HG02938 (cell line): Measurements from ENCODE around the gene UNC79.

Source experiments
- ATAC-seq: cut with Tn5 transposase; IDR thresholded peaks from one replicate; pipeline ENCODE4 v1.9.1; 2021; ENCODE audit warnings: mild to moderate bottlenecking, moderate library complexity; ENCODE audit not compliant: unreplicated experiment

The UNC79 gene

DNA sequence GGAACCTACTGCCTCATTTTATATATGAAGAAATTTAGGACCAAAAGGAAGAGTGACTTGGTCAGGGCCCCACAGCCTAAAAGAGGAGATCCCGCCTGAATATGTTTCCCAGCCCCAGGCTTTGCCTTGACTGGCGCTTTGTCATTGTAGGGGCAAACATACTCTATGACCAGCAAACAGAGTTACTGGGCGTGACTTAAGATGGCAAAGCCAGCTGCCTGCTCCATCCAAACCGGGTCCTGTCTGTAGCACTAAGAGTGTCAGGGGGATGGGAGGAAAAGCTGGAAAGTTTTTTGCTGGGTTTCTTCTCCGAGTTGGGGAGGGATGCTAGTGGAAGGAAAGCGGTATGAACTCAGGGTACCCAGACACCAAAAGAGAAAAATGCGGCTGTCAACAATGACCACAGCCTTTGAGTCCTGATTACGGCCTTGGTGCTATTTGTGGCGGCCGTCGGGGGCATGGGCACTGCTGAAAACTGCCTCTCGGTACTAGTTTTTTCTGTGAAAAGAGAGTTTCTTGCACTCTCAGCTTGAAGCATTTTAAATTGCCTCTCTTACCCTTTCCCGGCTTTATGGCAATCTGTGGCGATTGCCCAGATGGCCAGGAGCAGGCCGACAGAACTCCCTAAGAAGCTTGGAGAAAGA, 274.9 kb downstream of the UNC79 start:
- ATAC-seq, result no peak

DNA sequence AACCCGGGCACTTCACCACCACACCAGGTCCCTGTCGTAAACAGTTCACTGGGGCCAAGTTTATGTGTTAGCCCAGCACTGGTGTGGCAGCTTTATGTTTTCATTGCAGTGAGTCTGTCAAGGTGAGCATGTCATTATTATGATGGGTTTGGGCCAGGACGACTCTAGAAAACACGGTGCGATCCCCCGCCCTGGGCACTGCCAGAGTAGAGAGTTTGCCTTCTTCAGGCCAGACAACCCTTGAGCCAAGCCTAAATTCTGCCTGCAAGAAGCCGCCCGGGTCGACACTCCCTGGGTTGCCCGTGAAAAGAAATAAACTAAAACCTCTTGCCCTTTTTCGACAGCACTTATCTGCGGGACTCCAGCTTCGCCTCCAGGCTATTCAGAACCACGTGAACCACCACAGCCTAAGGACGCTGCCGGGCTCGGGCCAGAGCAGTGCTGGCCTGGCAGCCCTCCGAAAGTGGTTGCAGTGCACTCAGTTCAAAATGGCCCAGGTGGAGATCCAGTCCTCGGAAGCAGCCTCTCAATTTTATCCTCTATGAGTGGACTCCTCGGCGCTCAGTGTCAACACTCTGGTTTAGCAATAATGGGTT, 275.7 kb downstream of the UNC79 start:
- no peak for ATAC-seq

DNA sequence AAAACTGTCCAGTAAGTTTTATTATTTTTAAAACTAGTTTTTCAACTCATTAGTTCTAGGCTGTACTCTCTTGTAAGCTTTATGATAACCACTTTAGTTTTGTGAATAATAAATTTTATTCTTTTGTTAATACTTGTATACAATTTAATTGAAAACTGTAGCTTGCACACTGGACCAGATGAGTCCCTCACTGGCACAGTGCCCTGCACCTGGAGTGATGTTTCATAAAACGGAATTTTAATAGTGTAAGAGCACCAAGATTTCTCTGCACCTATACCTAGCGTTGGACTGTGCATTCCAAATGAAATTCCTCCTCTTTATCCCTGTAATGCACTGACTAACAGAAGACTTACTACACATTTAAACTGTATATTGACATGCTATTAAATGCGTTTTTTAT, 276.7 kb downstream of the UNC79 start:
- ATAC-seq, result no peak

DNA sequence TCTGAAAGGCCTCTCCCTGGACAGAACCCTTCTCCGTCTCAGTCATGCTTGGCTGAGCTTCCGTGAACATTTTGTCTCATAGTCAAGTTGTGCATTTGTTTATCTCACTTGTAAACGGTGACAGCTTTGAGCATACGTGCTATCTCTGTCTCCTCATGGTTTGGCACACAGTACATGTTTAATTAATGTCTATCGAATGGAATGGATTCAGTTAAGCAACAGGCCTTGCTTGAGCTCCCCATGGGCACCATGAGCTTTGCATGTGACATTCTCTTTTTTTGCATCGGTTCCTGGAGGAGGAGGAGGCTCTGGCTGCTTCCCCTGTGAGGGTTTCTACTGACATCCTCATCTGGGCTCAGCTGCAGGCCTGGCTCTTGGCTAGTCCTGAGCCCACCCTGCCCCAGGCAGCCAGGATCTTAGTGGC, 277.6 kb downstream of the UNC79 start:
- ATAC-seq, result no peak

DNA sequence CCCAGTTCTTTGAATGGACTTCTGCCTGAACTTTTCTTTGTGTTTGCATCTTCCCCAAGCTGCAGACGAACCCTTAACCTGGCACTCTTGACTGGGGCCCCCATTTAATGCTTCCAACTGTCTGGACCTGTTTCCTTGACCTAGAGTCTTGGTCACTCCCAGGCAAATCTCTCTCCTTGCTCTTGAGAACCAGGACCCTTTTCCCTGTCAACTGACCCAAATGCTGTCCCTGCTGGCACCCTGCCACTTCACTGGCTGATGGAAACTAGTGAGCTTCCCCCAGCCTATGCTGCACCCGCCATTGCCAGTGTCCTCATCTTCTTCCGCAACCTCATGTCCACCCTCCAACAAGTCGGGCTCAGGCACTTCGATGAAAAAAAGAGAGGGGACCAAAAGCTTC, 278.1 kb downstream of the UNC79 start:
- no peak for ATAC-seq

DNA sequence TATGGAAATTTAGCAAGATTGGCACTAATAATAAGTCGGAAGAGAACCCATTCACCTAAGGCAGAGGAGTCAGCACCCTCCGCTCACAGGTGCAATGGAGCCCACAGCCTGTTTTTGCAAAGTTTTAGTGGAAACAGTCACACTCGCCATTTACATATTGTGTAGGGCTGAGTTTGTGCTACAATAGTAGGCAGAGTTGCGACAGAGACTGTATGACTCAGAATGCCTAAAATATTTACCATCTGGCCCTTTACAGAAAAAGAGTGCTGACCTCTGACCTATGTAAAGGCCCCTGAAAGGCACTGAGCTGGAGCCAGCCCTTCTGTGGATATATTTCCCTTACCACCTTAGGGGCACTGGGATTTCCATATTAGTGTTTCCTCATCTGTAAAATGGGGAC, 278.5 kb downstream of the UNC79 start:
- ATAC-seq, result no peak

DNA sequence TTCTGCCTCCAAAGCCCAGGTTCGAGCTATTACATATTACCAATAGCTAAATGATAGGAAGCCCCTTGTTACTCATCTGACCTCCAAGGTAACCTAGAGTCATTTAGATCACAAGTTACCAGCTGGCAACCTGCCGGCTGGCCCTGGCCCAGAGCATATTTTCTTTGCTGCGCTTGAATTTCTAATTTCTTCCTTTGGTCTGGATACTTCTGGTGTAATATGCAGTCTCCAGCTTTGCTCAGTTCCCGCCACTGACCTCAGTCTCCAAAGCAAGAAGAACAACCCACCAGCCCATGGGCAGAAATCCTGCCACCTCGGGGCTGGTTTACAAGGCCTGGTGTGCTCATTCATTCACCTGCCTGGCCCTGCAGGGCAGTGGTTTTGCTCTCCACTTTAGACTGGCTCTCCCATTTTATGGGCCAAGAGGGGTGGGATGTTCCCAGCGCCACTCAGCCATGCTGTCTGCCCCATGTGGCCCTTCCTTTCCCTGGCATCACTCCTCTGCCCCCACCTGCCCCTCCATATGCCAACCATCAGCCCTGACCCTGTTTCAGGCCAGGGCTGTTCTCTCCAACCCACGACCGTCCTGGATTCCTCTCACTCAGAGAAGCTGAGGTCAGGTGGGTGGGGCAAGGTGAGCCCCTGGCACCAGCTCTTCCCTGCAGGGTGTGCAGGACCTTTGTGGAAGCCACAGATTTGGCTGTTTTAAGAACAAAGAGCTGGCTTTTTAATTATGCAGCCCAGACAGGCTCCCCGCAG, 281.5 kb downstream of the UNC79 start:
- ATAC-seq, result no peak

DNA sequence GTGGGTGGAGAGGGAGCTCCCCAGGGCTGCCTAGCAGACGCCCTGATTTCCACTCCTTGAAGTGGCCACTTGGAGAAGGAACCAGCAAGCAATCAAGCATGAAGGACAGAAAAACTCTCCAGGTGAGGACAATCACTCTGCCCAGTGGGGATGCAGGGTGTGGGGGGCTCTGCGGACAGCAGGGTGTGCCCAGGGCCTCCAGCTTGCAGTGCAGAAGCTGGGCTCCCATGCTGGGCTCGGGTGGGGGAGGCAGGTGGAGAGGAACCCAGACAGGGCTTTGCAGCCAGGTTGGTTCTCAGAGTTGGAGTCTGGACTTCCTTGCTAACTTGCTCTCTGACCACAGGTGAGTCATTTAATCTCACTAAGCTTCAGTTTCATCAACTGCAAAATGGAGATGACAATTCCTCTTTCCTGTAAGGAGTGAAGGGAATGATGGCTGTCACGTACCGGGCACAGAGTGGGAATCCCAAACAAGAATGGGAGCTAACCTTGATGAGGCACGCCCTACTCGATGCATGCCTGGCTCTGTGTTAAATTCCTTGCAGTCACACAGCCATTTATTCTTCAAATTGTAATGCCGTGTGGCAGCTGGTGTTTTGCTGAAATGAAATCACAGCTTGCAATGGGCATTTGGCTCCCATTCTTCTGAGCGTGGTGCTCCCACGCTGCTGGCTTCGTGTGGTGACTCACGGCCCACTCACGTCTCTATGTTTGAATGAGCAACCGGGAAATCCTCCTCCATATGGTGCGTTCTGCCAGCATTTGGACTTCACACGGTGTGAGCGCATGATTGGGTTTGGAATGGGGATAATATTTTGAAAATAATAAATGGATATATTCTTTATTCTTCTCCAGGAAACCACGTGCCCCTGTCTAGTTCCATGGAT, 282.3 kb downstream of the UNC79 start:
- no peak for ATAC-seq

DNA sequence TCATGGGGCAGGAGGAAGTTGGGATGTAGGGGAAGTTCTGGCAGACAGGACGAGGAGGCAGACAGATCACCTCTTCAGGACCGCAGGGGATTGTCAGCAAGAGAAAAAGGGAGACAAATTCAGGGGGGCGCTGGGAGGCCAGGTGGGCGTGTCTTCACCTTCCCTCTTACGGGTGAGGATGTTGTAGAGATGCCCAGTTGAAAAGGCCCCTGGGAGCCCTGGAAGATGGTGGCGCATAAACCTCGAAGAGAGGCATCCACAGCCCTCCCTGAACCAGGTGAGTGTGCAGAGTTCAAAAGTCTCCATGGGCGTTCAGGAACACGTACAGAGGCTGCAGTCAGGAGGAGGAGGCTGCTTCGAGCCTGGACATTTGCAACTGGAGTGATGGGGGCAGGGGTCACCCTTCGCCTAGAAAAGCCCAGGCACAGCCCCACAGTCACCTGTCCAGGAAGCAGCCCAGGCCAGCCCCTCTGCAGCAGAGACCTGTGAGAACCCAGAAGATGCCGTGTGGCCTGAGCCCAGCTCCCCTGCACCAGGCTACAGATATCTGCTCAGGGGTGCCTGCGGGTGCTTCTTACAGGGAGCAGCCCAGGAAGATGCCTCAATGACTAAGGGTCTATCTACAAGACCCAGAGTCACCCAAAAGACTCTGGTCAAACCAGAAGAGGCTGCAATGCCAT, 283.1 kb downstream of the UNC79 start:
- no peak for ATAC-seq

DNA sequence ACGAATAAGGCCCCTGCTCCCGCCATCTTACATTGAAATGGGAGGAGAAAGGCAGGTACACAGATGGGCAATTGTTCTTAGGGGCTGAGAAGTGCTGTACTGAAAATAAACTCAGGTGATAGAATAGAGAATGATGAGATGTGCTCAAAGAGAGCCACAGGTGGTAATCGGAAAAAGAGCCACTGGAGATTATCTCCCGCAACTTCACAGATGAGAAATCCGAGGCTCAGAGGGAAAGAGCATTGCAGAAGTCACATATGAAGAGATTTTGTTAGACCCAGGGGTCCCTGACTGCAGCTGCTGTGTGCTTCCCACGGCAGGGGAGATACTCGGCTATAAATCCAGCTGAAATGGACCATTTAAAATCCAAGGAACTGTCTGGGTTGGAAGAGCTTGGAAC, 283.9 kb downstream of the UNC79 start:
- no peak for ATAC-seq

DNA sequence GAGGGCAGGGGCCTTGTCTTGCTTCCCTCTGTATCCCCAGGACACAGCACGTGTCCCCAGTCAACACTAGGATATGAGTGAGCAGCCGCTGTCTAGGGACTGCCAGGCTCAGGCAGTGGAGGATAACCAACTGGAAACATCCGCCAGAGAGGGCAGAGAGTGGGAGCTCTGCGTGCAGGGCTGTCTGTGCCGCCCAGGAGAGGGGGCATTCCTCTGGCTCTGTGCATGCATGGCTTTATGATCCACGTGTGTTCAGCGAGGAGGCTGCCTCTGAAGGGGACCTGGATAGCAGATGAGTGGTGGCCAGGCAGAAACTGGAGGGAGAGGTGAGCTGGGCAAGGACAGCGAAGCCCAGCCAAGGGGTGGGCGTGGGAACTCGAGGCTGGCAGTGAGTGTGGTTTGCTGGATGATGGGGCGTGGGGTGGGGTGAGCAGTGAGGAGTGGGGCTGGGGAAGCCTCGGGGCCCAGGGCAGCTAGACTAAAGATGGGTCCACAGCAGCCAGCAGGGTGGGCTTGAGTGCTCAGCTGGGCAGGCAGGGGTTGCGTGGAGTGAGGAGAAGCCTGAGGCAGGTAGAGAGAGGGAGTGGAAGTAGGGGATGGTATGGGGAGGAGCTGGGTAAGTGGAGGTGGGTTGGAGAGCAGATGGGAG, 284.7 kb downstream of the UNC79 start:
- ATAC-seq, result no peak

DNA sequence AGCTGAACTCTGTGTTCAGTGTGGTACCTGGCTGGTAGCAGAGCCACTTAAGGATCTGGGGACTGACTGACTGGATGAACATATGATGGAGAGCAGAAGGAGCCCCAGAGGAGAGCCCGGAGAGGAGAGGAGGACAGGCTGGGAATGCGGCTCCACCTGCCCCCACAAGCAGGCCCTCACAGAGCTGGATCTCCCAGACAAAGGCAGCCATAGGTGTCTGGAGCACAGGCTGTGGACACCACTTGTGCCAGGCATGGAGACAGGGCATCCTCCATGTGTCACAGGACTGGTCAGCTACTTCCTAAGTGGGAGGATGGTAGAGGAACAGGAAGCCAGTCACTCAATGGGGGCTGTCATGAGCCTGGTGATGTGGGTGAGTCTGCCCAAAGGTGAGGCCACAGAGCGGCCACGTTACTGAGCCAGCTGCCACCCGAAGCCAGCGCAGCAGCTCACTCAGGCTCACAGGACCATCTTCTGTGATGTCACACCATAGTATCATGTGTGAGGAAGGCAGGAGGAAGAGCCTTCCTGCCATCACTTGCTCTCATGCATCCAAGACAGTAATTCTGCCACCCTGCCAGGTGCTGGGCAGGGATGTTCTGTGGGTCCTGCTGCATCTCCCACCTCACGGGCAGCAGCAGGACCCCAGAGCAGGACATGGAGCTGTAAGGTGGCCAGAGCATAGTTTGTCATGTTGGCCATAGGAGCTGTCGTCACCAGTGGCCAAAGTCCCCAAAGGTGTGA, 285.4 kb downstream of the UNC79 start:
- ATAC-seq, result no peak

DNA sequence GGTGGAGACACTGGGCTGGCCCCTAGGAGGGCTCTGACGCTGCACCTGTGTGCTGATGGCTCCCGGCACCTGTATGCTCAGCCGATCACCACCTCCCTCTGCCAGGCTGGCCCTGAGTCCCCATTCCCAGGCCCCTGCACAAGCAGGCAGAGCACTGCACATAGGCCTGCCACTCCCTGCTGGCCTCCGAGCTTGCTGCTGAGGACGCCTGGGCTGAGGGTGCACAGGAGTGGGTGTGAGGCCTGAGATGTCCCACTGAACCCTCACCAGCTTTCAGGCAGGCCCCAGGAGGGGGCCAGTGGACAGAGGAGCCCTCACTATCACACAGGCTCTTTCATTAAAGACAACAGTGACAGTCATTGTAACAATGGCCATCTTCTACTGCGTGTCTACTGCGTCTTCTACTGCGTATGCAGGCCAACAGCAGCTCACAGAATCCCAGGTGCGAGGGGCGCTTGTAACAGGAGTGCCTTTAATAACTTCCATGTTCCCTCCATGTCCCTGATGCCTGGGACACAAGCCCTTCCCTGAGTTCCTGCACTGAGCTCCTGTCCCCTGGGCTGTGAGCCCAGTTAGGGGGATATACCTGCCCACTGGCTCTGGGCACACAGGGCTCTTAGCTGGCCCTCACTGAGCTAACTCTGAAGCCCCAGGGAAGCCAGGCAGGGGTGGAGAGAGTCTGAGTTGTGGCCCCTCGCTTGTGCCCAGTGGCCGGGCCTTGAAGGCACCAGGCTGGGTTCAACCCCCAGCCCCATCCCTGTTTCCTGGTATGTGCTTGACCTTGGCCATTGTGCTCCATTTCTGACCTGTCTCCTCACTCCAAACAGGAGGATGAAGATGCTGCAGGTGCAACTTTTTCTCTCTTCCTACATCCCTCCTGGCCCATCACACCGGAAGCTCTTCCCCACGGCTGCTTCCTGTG, 286.3 kb downstream of the UNC79 start:
- ATAC-seq, result no peak

DNA sequence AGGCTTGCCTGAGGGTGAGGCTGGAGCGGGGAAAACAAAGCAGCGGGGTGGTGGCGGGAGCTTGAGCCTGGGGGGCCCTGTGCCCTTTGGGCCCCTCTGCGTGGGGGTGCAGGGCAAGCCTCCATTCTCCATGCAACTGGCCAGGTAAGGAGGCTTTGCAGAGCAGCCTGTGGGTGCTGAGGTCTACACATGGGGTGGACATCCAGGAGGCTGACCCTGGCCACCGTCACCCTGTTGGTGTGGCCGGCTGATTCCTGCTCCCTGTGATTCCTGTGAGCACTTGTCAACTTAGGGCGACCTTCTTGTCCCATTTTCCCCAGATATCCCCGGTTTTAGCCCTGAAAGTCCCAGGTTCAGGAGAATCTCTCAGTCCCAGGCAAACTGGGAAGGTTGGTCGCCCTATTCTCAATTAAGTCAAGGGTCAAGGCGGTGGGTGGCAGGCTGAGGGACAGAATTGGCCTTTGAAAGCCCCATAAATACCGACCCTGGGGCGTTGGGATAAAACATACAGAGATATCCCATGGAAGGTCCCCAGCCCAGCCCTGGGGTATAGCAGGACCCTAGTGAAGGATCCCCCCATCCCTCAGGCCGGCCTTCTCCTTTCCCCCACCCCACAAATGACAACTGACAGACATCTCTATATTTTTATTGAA, 287.1 kb downstream of the UNC79 start:
- ATAC-seq, result no peak

DNA sequence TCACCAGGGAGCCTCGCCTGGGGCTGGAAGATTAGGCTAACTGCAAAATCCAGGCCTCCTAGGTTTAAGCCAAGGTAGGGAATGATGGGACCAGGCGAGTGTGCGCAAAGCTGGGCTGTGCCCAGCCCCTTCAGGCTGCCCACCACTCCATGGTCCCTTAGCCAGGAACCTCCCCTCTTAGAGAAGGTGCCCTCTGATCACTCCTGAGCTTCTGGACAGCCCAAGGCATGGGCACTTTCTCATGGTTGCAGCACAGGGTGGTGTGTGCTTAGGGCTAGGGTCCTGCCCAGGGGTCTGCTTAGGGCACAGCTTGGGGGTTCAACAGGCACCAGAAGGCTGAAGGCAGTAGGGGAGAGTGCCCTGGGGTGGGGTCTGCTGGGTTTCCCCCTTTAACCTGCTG, 288.5 kb downstream of the UNC79 start:
- ATAC-seq, result no peak

DNA sequence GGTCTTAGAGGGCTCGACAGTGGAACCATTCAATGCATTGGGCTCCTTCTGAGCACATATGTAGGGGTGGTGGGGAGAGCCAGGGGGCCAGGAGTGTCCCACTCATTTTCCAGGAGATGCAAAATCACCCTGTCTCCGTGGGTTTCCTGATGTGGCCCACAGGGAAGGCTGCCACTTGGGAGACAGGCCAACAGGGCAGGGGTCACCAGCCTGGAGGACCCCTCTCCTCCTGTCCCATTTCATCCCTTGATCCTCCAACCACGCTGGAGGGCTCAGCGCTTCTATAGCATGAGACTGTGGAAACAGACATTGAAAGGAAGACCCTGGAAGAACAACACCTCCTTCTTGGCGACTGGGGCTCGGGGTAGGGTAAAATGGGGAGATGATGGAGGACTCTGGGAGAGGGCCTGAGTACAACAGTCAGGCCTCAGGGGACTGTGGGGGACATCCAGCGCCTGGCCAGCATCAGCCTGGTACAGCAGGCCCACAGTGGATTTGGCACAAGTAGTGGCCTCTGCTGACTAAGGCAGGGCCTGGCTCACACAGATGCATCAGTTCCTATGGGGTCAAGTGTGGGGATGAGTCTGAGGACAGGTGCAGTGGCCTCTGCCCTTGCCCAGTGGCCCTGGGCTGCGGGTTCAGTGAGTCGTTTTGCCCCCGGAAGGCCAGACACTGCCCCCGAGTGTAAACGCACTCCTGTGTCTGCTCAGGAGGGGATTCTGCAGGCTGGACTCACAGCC, 289.5 kb downstream of the UNC79 start:
- no peak for ATAC-seq

DNA sequence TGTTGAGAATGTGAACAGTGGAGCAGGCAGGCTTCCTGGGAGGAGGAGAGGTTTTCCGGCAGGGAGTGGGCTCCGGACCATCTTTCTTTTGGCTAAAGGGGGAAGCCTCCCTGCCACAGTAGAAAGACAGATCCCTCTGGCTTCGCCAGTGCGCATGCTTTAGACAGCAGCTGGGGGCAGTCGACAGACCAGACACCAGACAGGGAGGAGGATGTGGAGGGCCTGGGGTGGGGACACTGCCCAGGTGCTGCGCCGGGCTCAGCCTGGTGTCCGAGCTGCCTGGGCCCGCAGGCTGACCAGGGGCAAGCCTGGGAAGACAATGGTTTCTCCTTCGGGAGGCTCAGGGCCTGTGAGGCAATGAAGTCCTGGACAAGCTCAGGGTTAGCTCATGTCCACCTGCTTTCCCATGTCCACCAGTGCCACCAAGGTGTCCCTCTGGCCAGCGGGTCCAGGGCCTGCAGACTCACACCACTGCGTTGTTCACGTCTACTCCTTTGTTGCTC, 290.3 kb downstream of the UNC79 start:
- no peak for ATAC-seq
